Measurements from ENCODE around the gene CBLL2. TPM values are rescaled to one million over a fixed set of nuclear protein-coding genes. Genes with fewer than 3 reads are reported as not detected.

Gene CBLL2
- total RNA-seq (2022; extraction: Qiagen RNA extraction; ENCODE audit: low read depth) = not detected in 5 replicates

GRCh38 chrX:22272613-22273012 is at the start of gene CBLL2:
TSS of gene CBLL2 (plus strand) at chrX:22272913. CDS start at chrX:22272992, 79 bp downstream.

Other genes starting within 250 kb of the CBLL2 start
- 0.28 to 0.45 TPM (median 0.36 TPM) in 5 replicates for gene PHEX, start 240.6 kb upstream of the CBLL2 start, total RNA-seq (2022; extraction: Qiagen RNA extraction; ENCODE audit: low read depth)

Measured in A549 treated with DMSO at 1 μM for 4 hours (cell line).